NCI-H345 treated with DMSO at 0.1 percent for 48 hours (cell line): Measurements from ENCODE around the gene TNIP1.

Source experiments
- DNase-seq: peaks from one replicate; lab custom pipeline; 2025; ENCODE audit not compliant: unreplicated experiment; lab: John Stamatoyannopoulos, UW

Gene TNIP1

DNA sequence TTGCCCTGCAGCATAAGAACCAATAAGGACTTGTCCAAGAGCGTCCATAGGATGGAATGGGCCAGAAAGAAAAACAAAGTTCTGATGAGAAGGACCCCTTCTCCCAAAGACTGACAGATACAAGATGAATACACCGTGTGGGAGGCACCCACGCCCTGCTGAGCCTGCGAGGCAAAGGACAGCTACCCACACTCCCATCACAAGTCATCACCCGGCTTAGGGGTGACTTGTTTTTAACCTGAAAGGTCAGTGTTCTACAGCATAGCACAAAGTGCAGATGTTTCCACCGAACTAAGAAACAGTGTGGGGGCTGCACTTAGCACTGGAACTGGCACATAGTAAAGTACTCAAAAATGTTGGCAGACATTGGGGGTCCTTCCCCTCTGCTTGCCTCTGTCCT, 13.9 kb downstream of the TNIP1 start:
- DNase-seq, result no peak

- no peak for DNase-seq
Measured at GRCh38 chr5:151065609-151066008, 15.2 kb downstream of the TNIP1 start.

DNA sequence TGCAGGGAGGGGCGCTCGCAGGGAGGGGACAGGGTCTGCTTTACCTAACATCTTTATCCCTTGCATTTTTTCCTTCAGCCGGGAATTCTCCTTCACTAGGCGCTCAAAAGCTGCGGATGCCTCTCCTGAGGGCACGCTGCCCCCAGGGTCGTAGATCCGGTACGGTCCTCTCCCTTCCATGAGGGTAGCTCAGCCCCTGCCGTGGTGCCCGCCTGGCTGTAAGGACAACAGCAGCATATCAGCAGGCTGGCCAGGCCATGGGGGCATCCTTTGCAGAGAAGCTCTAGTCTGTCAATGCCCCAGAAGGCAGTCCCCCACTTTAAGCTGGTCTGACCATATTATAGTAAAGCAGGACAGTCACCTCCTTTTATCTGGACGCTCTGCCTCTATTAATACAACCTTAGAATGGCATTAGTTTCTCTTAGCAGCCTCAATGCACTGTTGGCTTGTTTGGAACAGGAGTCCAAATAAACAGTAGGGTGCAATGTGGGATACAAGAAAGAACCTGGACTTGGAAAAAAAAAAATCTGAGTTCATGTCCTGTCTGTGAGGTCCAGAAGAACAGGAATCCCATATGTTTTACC, 15.8 kb downstream of the TNIP1 start:
- no peak for DNase-seq

DNA sequence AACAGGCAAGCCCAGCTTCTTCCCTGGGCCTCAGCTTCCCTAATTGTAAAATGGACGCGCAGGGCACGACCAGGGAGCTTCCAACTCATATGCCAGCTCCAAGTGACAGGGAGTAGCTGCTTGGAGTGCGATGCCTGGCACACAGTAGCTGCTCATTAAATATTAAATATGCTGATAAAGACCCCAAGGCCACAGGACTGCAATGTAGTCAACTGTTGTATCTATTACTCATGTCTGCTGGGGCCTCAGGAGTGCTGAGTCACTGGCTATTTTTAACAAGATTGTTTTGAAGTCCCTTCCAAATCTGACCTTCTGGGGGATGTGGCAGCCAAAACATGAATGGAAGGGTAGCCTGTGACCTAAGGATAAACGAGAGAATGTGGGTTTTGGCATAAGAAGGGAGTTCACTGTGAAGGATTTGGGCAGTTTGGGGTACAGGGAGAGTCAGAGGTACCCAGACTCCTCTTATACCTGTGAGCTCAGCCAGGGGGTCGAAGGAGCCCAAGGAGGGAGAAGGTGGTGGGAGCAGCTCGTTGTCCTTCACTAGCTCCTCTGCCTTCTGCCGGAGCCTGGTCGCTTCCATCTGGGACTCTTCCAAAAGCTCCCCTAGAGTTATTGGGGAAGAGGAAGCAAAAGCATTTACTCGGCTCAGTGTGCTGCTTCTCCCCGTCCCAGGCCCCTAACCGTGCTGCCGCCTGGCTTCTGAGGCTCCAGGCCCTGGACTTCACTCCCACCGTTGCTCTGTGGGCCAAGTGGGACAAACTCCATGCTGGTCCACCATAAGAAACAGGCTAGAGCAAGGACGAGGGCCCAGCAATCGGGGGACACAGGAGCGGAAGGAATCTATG, 17.5 kb downstream of the TNIP1 start:
- no peak for DNase-seq

DNA sequence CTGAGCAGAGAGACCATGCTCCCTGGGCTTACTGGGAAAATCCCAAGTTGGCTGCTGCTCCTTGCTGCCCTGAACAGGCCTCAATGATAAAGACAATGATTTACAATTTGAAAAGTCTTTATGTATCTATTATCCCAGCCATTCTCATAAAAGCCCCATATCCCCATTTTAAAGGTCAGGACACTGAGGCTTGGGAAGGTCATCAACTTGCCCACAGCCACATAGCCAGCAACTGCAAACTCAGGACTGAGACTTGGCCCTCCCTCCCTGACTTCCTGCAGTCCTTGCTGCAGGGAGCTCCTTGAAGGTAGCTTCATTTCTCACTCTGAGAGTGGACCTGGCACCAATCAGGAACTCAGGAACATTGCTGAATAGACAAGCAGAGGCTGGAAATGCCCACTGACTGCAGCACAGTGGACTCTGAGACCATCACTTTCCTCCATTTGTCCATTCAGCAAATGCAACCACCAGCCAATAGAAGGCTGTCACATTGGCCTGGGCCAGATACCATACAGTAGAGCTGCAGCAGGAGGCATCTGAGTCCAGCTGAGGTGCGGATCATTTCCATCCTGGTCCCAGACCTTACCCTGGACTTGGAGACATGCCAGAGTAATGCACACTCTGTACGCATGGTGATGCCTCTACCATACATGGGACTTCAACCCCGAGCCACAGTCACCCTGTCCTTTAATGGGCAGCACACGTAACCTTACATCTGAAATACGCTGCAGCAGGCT, 18.3 kb downstream of the TNIP1 start:
- DNase-seq, result no peak

DNA sequence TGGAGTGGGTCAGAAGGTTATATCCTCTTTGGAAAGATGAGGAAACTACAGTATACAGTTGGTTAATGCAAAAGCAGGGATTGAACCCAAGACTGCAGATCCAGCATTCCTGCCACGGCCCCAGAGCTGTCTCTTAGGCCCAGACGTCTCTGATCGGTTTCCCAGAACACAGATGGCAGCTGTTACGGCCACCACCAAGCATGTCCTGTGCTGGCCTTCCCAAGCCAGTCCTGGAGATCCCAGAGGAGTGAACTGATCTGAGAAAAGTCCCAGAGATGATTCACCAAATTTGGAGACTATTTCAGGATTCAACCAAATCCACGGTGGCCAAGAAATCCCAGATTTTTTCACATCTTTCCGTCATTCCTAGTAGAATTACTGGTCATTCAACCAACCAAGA, 20.1 kb downstream of the TNIP1 start:
- DNase-seq, result no peak

DNA sequence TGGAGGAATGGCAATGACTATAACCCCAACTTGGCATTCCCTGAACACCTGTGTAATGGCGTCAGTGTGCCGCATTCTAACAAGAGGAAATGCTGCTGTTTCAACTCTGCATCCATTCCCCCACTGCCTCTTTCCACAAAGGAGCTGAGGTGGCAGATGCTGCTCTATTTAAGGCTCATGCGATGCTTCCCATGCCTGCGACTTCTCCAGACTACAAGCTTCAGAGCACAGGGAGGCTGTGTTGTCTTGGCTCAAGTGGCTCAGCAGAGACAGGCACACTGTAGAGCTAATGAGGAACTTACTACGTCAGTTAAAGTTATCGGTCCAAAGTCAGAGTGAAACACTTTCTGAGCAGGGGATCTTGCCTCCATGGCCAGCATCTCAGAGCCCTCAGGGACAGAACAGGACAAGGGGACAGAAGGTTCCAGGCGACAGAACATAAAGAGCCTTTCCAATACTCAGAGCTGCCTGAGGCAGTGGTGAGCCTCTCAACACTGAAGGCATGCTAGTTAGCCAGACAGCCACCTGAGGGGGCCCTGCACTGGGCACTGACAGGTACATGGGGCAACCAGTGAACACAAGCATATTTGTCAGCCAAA, 21.8 kb downstream of the TNIP1 start:
- no peak for DNase-seq

DNA sequence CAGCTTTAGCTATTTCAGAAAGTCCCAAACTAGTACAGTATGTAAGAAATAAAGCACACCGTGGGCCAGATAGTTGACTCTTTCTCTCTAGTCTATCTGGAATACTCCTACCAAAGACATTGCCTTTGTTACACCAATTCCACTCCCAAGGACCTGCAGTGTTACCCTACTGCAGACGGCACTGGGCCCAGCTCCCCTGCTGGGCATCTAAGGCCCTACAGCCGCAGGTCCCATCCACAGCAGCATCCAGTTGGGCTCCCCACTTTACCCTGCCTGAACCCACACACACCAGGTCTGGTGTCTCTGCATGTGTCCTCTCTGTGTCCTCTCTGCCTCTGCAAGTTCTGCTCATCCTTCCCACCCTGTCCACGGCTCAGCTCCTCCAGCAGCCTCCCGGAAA, 22.5 kb downstream of the TNIP1 start:
- DNase-seq, result no peak

GRCh38 chr5:151056379-151057325, 24.2 kb downstream of the TNIP1 start:
- no peak for DNase-seq

- no peak for DNase-seq
Measured at GRCh38 chr5:151055336-151055735, 25.5 kb downstream of the TNIP1 start.

- DNase-seq, result no peak
Measured at GRCh38 chr5:151054709-151055108, 26.1 kb downstream of the TNIP1 start.

GRCh38 chr5:151053796-151054462, 26.9 kb downstream of the TNIP1 start:
- no peak for DNase-seq

DNA sequence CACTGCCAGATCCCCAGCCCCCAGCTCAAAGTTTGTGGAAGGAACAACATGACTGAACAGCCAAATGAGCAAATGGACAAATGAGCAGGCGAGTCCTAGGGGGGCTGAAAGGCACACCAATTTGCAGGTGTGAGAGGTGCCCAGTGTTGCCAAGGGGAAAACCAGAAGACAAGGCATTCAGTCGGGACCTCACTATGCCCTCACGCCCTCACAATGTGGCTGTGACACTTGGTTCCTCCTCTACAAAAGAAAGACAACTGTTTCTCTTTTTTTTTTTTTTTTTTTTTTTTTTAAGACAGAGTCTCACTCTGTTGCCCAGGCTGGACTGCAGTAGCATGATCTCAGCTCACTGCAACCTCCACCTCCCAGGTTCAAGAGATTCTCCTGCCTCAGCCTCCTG, 28.0 kb downstream of the TNIP1 start:
- DNase-seq, result no peak

DNA sequence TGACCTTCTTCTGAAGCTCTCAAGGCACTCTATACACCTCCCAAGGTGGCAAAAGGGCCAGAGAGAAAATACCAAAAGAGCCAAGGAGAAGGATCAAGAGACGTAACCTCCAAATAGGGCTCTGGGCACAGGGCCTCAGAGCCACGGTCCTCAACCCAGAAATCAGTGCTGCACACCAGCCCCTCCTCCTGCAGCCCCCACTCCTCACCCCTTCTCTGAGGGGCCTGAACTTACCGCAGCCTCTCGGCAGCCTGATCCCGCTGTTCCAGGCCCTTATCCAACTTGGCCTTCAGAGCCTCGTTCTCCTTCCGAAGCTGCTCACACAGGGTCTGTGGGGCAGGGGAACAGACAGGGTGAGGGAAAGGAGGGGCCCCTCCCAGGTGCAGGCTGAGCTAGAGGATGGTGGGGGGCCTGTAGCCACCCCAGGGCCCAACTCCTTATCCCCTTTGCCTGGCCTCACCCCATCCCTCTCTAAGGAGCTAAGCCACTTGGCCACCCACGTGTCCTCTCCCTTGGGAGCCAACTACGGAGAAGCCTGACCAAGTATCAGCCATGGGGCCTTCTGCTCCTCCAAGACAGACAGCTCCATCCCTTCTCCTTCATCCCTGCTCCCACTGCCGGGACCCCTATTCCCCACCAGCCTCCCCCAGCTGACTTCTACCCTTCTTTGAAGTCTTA, 28.8 kb downstream of the TNIP1 start:
- no peak for DNase-seq

GRCh38 chr5:151051066-151051930, 29.5 kb downstream of the TNIP1 start:
- DNase-seq, result peak; percentile 19

GRCh38 chr5:151048526-151048925, 32.3 kb downstream of the TNIP1 start:
- DNase-seq, result no peak

DNA sequence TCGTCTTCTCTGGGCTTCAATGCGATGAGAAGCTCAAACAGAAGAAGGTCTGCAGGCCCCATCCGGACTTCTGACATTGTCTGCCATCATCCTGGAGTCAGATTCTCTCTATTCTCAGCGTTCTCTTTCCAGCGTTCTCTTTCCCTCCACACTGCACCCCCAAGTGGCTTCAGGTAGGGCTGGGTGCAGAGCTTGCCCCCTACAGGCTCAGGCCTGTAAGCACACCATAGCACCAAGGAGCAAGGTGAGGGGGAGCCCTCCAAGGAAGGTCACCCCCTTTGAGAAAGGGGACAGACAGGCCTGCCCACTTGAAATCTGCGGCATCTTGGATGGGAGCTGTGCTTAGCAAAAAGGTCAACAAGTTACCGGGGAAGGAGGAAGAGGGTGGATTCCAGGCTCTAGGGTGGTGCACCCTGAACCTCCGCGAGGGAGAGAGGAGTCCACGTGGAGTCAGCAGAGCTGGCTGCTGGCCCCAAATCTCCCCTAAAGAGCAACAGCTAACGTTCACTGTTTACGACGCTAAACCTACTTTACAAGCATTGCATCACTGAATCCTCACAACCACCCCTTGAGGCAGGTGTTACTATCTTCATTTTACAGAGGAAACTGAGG, 32.9 kb downstream of the TNIP1 start:
- DNase-seq, result no peak

DNA sequence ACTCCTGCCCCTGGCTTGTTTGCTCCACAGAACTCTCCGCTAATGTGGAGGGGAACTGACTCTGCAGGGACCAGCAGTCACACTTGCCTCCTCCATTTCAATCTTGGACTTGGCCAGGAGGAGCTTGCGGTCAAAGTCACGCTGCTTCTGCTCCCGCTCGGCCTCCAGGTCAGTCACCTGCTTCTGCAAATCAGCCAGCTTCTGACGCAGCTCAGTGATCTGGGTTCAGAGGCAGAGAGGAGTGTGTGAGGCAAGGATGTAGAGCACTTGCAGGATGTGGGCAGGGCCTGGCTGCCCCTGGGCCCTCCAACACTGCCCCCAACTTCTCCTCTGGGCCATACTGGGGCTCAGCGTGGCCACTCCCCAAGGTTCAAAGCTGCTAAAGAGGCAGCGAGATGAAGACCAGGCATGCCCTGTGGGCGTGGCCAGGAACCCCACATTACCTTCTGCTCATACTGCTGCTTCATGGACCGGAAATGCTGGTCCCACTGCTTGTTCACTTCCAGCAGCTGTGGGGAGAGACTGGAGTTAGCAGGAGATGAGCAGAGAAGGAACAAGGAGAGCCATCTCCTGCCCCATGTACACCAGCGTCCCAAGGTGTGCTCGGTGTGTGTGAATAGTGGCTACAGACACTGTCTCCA, 38.3 kb downstream of the TNIP1 start:
- DNase-seq, result no peak
